ENCODE measurements around the gene RPLP1. TPM values are rescaled to one million over a fixed set of nuclear protein-coding genes. Genes with fewer than 3 reads are reported as not detected.

RPLP1 gene
- total RNA-seq, 3 donors from 2014 or later (not counting 1 experiment from before 2014, with no cell fraction given), result 895 to 1,167 (median 974) TPM

GRCh38 chr15:69412274-69412673 is 40.3 kb upstream of the RPLP1 start:
- no peak overlapping the region for H3K4me3 ChIP-seq (ENCODE audit: low read length)
- no peaks in the 10 kb centered on the region for H3K36me3 Mint-ChIP-seq
- peaks cover 0 to 7% of the 10 kb centered on the region in 2 donors for H3K27me3 Mint-ChIP-seq (ENCODE audit: low read depth in 2 of 2)
- H3K27me3 ChIP-seq (ENCODE audit: control insufficient read depth, insufficient read depth, low read length), result peaks cover 2% of the 10 kb centered on the region
- intact Hi-C loops (cut with micrococcal nuclease), result no loop called here
- H3K9me3 Mint-ChIP-seq, result no peaks in the 10 kb centered on the region
- DNase-seq (no peak), ATAC-seq (no peak)
- H3K4me3 Mint-ChIP-seq, result peak overlapping the region; percentile 2
- no peak overlapping the region for H3K27ac ChIP-seq (ENCODE audit: low read length)
- no peaks in the 10 kb centered on the region for H3K9me3 ChIP-seq (ENCODE audit: control insufficient read depth, insufficient read depth, low read length)
- H3K4me1 Mint-ChIP-seq, result peaks cover 5 to 10% of the 10 kb centered on the region in 2 donors
- H3K4me1 ChIP-seq (ENCODE audit: control insufficient read depth, insufficient read depth, low read length), result peaks cover 11% of the 10 kb centered on the region
- TF ChIP-seq, protein P1, sequence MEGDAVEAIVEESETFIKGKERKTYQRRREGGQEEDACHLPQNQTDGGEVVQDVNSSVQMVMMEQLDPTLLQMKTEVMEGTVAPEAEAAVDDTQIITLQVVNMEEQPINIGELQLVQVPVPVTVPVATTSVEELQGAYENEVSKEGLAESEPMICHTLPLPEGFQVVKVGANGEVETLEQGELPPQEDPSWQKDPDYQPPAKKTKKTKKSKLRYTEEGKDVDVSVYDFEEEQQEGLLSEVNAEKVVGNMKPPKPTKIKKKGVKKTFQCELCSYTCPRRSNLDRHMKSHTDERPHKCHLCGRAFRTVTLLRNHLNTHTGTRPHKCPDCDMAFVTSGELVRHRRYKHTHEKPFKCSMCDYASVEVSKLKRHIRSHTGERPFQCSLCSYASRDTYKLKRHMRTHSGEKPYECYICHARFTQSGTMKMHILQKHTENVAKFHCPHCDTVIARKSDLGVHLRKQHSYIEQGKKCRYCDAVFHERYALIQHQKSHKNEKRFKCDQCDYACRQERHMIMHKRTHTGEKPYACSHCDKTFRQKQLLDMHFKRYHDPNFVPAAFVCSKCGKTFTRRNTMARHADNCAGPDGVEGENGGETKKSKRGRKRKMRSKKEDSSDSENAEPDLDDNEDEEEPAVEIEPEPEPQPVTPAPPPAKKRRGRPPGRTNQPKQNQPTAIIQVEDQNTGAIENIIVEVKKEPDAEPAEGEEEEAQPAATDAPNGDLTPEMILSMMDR (IDR thresholded peaks at IDR 0.05), result no peak
- H3K36me3 ChIP-seq (ENCODE audit: control insufficient read depth, insufficient read depth, low read length), result no peaks in the 10 kb centered on the region
- H3K27ac Mint-ChIP-seq, result no peak overlapping the region

GRCh38 chr15:69412701-69413100 is 39.9 kb upstream of the RPLP1 start:
- Histone ChIP-seq H3K9me3 (ENCODE audit: control insufficient read depth, insufficient read depth, low read length) (no peaks in the 10 kb centered on the region), H3K27me3 (ENCODE audit: control insufficient read depth, insufficient read depth, low read length) (peaks cover 2% of the 10 kb centered on the region), H3K4me3 (ENCODE audit: low read length) (no peak overlapping the region), H3K4me1 (ENCODE audit: control insufficient read depth, insufficient read depth, low read length) (peaks cover 11% of the 10 kb centered on the region), H3K27ac (ENCODE audit: low read length) (no peak overlapping the region), H3K36me3 (ENCODE audit: control insufficient read depth, insufficient read depth, low read length) (no peaks in the 10 kb centered on the region)
- peaks cover 0 to 6% of the 10 kb centered on the region in 2 donors for H3K27me3 Mint-ChIP-seq (ENCODE audit: low read depth in 2 of 2)
- H3K36me3 Mint-ChIP-seq, result no peaks in the 10 kb centered on the region
- ATAC-seq (no peak), DNase-seq (no peak)
- H3K4me1 Mint-ChIP-seq, result peaks cover 5 to 10% of the 10 kb centered on the region in 2 donors
- TF ChIP-seq, protein P1 (IDR thresholded peaks at IDR 0.05), result no peak
- H3K4me3 Mint-ChIP-seq, result peak overlapping the region; percentile 2
- H3K27ac Mint-ChIP-seq, result no peak overlapping the region
- 90% methylated on average over 1 of the region's 1 CpG for WGBS (ENCODE audit: insufficient coverage)
- H3K9me3 Mint-ChIP-seq, result no peaks in the 10 kb centered on the region
- intact Hi-C loops (cut with micrococcal nuclease), result no loop called here

DNA sequence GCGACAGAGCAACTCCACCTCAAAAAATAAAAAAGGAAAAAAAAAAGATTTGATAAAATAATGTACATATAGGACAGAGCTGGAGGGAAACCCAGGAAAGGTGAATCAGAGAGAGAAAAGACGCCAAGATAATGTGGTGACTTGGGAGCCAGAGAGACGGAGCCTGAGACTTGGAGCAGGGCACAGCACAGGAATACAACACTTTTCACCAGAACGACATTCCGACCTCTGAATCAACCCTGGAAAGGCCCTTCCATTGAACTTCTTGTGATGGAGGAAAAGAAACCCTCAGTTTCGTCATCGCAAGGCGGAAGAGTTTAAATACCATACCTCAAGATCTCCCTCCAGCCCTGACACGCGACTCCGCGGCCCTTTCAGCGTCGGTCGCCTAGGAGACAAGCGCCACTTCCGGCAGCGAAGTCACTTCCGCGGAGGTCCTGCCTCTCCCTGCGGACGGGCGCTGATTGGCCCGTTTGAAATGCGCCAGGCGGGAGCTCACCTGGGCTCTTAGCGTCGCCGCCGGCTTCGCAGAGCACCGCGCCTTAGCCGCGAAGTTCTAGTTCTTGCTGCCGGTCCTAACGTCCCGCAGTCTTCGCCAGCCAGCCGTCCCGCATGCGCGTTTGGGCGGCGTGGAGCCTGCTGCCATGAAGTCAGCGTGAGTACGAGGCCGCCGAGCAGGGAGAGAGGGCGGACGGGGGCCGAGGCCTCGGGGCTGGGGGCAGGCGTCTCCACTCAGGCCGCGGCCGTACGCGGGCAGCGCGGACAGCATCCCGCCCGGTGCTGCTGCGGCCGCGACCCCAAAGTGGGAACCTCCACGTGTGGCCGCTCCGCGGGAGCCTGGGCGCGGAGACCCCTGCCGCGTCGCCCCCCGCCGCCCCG is 38.6 kb upstream of the RPLP1 start, which contains the start of gene KIF23:
TSS of gene KIF23 (plus strand) at position 528 of the 879 bp plus-strand sequence. CDS start at position 645, 117 bp downstream.
- intact Hi-C loops (cut with micrococcal nuclease), result loop anchor here (1.0 kb wide), 1 partner anchor 38 kb away; the partner anchor contains the start of gene RPLP1

More for the DNA sequence above, 38.6 kb upstream of the RPLP1 start, which contains the start of gene KIF23:
- peaks cover 0 to 4% of the 10 kb centered on the region in 2 donors for H3K27me3 Mint-ChIP-seq (ENCODE audit: low read depth in 2 of 2)
- H3K36me3 Mint-ChIP-seq, result no peaks in the 10 kb centered on the region
- DNase-seq, result peak; percentile 86 to 98
- peaks cover 5 to 10% of the 10 kb centered on the region in 2 donors for H3K4me1 Mint-ChIP-seq
- H3K4me1 ChIP-seq (ENCODE audit: control insufficient read depth, insufficient read depth, low read length), result peaks cover 11% of the 10 kb centered on the region
- no peaks in the 10 kb centered on the region for H3K9me3 ChIP-seq (ENCODE audit: control insufficient read depth, insufficient read depth, low read length)
- peak within 1 kb of the TSS; percentile 79 for H3K4me3 Mint-ChIP-seq
- 1% methylated on average over 77 of the region's 78 CpGs for WGBS (ENCODE audit: insufficient coverage)
- TF ChIP-seq, protein P1 (IDR thresholded peaks at IDR 0.05), result no peak
- peaks cover 2% of the 10 kb centered on the region for H3K27me3 ChIP-seq (ENCODE audit: control insufficient read depth, insufficient read depth, low read length)
- no peaks in the 10 kb centered on the region for H3K36me3 ChIP-seq (ENCODE audit: control insufficient read depth, insufficient read depth, low read length)
- peak within 1 kb of the TSS; percentile 89 for H3K4me3 ChIP-seq (ENCODE audit: low read length)
- ATAC-seq, result peak; percentile 94 to 98 (median 98)
- H3K9me3 Mint-ChIP-seq, result no peaks in the 10 kb centered on the region
- H3K27ac Mint-ChIP-seq, result peak within 1 kb of the TSS; percentile 44 to 77
- H3K27ac ChIP-seq (ENCODE audit: low read length), result no peak within 1 kb of the TSS

Data from natural killer cell (primary cell).